Fibroblast of skin of abdomen (primary cell): ENCODE data around the gene FCGR3B.
"Not testable (repeated sequence)": the region's sequence is repeated elsewhere in the genome, so short reads cannot be mapped to it uniquely, and the experiment has no call there.

Experiments used
- DNase-seq: peaks from one replicate; pipeline ENCODE4 v3.0.0-alpha.2; 2013

FCGR3B gene

DNA sequence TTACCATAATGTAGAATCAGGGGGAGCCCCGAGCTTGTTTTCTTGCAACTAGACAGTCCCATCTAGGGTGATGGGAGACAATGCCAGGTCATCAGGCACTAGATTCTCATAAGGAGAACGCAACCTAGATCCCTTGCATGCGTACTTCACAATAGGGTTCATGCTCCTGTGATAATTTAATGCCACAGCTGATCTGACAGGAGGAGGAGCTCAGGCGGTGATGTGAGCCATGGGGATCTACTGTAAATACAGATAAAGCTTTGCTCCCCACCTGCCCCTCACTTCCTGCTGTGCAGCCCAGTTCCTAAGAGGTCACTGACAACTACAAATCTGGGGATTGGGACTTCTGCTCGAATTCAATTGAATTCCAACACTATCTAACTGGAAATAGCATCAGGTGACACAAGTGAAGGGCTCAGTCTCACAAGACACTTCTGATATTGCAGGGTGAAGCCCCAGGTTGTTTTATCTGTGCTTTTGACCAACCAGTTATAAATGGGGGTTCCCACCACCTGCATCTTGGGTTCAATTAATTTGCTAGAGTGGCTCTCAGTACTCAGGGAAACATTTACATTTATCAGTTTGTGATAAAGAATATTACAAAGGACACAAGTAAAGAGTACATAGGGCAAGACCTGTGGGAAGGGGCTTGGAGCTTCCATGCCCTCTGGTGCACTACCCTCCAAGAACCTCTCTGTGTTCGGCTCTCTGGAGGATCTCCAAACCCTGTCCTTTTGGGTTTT lies 7.4 kb upstream of the FCGR3B start:
- DNase-seq, result not testable (repeated sequence)

DNA sequence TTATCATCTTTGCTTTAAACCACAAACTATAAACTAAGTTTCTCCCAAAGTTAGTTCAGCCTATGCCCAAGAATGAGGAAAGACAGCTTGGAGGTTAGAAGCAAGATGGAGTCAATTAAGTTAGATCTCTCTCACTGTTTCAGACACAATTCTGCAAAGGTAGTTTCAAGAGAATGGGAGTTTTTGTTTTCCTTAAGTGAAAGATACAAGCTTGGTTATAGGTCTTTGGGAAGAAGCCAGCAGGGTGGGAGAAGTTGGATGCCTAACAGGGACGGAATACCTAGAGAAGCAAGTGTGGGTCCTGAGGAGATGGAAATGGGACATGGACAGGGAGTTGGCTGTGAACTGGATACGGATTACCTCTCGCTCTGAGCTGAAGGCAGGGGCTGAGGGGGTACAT lies 6.0 kb upstream of the FCGR3B start:
- DNase-seq, result not testable (repeated sequence)

DNA sequence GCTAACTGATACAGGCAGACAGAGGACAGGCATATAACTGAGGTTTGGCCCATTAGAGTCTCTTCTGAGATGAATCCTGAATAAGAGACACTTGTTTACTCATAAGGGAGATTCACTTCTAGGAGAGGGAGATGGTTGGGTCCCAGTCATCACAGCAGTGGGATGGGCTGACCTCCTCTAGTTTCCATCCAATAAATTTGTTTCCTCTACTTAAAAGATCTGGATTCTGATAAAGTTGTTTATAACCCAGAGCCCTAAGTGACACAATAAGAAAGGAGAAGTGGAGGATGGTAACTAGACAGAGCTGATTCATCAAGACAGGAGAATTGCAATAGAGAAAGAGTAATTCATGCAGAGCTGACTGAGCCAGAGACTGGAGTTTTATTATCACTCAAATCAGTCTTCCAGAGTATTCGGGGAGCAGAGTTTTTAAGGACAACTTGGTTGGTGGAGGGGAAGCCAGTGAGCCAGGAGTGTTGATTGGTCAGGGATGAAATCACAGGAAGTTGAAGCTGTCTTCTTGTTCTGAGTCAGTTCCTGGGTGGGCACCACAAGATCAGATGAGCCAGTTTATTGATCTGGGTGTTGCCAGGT lies 5.3 kb upstream of the FCGR3B start:
- not testable (repeated sequence) for DNase-seq

DNA sequence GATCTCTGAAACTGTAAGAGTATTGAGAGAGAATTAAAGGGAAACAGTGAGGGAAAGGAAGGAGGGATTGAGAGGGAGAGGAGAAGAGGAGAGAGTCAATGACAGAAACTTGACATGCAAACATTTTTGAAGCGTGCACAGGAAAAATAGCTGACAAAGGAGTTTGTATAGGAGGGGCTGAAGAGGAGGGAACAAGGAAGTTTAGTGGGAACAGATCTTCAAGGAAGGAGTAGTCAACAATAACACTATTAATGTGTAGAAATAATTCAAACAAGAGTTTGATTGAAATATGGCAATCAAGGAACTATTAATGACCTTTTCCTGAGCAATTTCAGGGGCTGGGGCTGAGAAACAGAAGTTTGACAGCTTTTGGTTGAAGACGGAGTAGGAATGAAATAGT lies 4.0 kb upstream of the FCGR3B start:
- DNase-seq, result not testable (repeated sequence)

DNA sequence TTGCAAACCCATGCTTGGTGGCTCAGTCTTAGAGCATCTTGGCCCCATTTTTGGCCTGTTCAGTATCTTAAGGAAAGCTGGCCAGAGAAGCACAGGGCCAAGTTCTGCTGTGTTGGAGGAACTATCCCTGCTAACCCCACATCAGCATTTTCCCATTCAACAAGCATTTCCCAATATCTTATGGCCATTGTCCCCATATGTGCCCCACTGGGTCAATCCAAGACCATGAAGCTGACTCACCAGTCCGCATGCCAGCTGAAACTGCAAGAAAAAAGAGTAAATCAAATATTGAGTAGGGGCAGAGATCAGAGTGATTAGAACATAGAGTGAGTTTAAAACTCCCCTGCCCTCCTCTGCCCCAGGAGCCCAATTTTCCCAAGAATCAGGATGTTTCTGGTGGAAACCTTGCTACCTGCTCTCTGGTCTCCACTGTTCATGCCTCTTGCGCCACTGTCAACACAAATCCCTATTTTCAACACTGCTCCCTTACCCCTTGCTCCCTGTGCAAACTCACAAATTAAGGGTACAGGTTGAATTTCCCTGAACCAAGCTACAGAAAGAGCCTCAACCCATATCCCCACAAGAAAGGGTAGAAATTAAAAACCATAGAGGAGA lies 741 bp downstream of the FCGR3B start:
- DNase-seq, result not testable (repeated sequence)

DNA sequence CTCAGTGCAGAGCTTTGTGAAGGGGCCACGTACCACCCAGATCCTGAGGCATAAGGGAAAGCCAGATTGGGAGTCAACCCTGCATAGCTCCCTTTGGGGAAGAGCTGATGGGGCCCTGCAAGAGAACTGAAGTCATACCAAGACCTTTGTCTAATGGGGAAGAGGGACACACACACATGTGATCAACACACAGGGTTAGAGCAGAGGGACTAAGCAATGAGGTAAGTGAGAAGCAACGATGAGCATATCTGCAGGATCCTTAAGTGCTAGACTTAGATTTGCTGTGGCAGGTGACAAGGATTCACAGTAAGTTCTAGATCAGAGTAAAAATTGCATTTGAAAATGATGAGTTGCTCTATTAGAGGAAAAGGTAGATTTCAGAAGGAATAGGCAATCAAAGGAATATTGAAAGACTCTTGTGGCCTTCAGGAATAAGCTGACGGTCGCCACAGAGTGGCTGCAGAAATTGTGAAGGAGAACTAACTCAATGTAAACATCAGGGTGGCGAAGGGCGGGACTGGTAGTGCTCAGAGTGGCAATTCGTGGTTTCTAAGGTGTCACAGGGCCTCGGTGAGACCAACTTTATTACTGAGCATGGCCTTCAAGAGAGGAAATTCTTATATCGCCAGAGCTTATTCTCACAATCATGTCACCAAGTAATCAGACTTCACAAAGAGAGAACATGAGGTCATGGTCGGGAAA lies 4.4 kb downstream of the FCGR3B start:
- not testable (repeated sequence) for DNase-seq

DNA sequence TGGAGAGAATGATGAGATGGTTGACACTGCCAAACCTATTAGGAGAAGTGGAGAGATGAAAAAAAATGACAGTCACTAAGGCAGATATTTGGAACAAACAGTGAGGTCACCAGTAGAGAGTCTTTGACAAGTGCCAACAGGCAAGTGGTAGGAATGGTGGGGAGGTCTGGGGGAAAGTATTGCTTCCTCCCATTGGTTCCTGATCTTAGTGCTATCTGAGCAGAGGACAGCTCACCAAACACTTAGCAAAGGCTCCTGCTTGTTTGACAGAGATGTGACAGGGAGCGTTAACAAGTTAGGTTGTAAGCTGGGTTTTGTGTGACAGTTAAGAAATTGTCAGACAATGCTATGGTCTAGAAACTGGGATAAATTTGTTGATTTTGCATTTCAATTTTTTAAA lies 6.4 kb downstream of the FCGR3B start:
- not testable (repeated sequence) for DNase-seq

DNA sequence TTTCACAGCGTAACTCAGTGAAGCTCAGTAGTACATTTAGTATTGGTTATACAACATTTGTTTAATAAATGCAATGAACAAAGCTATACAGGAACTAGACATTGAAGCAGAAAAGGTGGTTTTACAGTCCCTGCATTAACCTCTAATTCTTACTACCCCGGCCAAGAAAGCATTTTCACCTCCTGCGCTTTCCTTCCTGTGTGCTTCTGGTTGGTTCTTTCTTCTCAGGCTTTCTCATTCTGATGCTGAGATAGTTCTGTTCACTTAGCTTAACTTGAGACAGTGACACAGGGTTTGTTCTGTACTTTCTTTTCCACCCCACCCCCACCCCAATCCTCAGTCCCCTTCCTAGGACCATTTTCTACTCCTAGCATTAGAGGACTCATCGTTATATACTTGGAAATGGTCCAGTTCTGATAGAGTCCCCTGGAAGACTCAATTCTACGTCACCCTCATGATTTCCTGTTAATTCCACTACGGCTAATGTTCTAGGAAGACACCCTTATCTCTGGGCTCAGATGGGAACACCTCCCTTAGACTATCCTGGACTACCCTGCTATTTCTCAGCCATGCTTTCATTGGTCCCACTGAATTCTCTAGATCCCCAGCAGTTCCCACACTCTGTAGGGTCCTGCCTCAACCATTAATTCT lies 7.5 kb downstream of the FCGR3B start:
- DNase-seq, result not testable (repeated sequence)

DNA sequence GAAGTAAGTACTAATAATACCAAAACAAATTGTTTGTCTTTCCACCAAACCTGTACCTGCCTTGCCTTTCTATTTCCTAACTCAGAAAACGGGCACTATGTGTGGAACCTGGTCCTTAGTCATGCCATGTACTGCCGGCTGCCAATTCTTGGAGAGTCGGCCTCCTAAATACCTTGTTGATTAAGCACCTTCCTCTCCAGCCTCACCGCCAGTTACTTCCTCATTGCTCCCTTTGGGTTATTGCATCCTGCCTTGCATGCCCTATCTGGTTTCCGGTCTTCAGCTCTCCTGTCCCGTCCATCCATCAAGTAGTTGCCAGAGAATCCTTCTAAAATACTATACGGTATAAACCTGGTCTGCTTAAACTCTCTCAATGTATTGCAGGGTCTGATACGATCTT lies 8.9 kb downstream of the FCGR3B start:
- not testable (repeated sequence) for DNase-seq

DNA sequence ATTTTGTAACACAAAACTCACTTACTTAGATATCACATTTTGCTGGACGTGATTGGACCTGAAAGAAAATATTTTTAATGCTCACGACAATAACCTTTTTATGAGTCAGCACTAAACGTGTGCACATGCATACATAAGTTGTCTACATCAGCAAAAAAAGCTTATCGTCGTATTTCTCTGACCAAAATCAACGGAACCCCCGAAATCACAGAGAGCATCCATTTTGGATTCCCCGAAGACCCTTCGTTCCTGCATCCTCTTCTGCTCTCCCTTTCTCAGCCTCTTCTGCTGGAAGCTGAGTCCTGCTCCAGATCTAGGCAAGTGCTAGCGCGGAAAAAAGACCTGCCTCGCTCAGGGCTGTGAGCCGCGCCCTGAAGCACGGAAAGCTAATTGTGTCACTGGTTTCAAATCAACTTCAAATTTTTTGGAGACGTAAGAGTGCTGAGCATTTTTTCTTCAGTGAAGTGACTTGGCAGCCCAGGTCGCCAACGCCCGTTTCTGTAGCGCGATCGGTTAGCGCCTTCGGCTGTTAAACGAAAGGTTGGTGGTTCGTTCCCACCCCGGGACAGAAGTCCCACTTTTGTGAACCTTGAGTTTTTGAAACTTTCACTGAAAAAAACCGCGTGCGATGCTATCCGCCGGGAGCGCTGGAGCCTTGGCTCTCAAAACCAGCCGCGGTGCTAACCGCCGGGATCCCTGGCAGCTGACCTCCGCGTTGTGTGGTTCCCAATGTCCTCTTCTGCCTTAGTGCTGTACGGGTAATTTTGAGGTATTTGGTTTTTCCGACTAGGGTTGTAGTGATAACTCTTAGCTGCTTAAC lies 9.6 kb downstream of the FCGR3B start:
- peak; percentile 73 for DNase-seq

DNA sequence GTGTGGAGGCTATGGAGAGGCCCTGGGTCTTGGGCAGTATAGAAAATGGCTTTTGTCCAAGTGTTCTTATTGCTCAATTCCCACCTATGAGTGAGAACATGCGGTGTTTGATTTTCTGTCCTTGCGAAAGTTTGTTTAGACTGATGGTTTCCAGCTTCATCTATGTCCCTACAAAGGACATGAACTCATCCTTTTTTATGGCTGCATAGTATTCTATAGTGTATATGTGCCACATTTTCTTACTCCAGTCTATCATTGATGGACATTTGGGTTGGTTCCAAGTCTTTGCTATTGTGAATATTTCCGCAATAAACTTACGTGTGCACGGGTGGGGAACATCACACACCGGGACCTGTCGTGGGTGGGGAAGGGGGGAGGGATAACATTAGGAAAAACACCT lies 10.6 kb downstream of the FCGR3B start:
- not testable (repeated sequence) for DNase-seq

DNA sequence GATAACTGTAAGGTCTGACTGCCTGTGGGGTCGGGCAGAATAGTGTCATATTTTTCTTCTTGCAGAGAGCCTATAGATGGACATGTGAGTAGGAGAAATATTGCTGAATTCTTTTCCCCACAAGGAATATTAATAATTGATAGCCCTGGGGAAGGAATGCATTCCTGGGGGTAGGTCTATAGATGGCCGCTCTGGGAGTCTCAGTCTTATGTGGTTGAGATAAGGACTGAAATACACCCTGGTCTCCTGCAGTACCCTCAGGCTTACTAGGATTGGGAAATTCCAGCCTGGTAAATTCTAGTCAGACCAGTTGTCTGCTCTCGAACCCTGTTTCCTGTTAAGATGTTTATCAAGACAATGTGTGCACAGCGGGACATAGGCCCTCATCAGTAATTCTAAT lies 12.5 kb downstream of the FCGR3B start:
- not testable (repeated sequence) for DNase-seq

DNA sequence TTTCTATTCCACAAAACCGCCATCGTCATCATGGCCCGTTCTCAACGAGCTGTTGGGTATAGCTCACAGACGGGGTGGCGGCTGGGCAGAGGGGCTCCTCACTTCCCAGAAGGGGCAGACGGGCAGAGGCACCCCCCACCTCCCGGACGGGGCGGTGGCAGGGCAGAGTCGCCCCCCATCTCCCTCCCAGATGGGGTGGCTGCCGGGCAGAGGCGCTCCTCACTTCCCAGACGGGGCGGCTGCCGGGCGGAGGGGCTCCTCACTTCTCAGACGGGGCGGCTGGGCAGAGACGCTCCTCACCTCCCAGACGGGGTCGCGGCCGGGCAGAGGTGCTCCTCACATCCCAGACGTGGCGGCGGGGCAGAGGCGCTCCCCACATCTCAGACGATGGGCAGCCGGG lies 14.6 kb downstream of the FCGR3B start:
- DNase-seq, result not testable (repeated sequence)

DNA sequence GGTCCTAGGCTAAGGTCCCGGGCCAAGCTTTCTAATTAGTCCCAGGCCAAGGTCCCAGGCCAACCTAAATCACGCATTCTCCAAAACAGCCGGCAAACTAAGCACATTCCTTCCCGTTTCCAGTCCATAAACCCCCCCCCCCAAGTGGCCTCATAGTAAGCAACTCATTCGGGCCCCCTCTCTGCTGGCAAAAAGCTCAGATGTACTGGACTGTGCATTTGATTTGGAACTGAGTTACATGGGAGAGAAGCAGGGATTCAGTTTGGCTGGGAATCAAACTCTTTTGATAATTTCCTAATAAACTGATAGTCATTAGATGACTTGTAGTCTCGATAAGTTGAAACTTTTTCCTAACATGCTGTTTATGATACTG lies 17.8 kb downstream of the FCGR3B start:
- DNase-seq, result peak; percentile 33

DNA sequence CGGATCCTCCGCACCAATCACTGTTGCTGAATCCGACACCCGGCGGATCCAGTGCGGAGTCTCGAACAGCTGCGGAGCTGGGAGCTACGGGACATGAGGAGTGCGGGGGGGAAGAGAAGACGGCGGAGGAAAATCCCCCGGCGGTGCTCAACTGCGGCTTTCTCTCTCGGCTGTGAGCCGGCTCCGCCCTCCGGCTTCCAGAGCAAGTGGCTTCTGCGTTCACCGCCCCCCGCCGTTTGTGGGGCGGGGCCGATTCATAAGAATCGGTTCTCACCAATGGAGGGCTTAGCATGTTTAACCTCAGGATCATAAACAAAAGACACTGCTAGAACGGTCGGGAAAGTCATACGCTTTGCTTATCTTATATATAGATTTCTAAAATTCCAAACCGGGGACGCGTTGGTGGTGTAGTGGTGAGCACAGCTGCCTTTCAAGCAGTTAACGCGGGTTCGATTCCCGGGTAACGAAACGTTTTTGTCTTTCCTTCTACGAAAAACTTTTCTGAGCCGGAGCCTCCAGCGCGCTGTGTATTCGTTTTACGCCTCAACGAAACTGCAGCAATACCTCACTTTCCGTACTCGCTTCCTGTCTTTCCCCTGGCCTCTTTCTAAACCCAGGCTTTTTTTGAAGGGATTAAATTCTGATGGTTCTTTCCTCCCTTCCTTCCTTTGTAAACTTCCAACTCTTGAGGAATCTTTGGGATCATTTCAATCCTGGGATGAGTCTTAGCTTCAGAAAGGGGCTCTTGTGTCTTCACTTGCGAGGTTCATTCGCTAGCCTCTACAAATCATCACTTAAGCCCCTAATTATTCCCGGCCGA lies 18.4 kb downstream of the FCGR3B start:
- peak; percentile 99 for DNase-seq

DNA sequence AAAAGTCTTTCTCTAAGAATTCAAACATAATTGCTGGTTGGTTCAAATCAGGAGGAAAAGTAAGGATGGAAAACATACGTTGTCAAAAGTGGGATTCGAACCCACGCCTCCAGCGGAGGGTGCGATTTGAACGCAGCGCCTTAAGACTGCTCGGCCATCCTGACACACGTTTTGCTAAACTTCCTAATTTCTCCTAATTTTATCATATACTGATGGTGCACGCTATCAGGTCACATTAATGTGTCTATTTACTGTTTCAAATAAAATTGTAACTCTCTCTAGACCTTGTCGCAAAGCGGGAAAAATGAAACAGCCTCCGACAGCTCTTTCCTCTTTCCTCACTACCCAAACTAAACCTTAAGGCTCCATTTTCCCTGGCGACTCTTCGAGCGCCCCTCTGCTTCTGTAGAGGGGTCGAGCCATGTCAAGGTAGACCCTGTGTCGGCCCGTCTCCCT lies 19.1 kb downstream of the FCGR3B start:
- peak; percentile 40 for DNase-seq

DNA sequence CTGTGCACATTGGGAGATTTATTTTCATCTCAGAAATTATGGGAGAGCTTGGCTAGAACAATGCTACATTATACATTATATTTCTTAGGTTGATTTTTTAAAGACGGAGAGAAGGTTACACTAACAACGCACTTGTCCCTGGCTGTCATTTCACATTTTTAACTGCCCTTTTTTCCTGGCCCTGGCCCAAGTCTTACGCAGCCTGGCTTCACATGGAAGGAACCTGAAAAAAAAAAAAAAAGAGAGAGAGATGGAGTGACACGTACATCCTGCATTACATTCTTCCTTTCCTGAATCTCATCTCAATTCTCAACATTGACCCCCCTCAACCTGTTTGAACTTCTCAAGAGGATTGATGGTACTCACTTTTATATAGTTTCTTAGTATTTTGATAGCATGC lies 20.8 kb downstream of the FCGR3B start:
- DNase-seq, result not testable (repeated sequence)

DNA sequence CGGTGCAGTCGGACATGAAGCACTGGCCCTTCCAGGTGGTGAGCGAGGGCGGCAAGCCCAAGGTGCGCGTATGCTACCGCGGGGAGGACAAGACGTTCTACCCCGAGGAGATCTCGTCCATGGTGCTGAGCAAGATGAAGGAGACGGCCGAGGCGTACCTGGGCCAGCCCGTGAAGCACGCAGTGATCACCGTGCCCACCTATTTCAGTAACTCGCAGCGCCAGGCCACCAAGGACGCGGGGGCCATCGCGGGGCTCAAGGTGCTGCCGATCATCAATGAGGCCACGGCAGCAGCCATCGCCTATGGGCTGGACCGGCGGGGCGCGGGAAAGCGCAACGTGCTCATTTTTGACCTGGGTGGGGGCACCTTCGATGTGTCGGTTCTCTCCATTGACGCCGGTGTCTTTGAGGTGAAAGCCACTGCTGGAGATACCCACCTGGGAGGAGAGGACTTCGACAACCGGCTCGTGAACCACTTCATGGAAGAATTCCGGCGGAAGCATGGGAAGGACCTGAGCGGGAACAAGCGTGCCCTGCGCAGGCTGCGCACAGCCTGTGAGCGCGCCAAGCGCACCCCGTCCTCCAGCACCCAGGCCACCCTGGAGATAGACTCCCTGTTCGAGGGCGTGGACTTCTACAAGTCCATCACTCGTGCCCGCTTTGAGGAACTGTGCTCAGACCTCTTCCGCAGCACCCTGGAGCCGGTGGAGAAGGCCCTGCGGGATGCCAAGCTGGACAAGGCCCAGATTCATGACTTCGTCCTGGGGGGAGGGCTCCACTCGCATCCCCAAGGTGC lies 24.2 kb downstream of the FCGR3B start:
- not testable (repeated sequence) for DNase-seq

DNA sequence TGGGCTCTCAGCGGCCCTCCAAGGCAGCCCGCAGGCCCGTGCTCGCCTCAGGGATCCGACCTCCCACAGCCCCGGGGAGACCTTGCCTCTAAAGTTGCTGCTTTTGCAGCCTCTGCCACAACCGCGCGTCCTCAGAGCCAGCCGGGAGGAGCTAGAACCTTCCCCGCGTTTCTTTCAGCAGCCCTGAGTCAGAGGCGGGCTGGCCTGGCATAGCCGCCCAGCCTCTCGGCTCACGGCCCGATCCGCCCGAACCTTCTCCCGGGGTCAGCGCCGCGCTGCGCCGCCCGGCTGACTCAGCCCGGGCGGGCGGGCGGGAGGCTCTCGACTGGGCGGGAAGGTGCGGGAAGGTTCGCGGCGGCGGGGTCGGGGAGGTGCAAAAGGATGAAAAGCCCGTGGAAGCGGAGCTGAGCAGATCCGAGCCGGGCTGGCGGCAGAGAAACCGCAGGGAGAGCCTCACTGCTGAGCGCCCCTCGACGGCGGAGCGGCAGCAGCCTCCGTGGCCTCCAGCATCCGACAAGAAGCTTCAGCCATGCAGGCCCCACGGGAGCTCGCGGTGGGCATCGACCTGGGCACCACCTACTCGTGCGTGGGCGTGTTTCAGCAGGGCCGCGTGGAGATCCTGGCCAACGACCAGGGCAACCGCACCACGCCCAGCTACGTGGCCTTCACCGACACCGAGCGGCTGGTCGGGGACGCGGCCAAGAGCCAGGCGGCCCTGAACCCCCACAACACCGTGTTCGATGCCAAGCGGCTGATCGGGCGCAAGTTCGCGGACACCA lies 25.0 kb downstream of the FCGR3B start:
- DNase-seq, result peak; percentile 31
